GM12878 (cell line): ENCODE results near the gene RBSN. TPM values are rescaled to one million over a fixed set of nuclear protein-coding genes. Genes with fewer than 3 reads are reported as not detected.
A peak's percentile ranks its signal among the peaks of the same experiment; 100 is the strongest.

Source experiments
- ATF2 ChIP-seq: IDR thresholded peaks from 2 replicates; pipeline ENCODE4 v1.6.1; 2012; ENCODE audit warnings: low read length, inconsistent platforms
- CREM ChIP-seq: IDR thresholded peaks from 2 replicates; pipeline ENCODE4 v1.6.1; 2014; ENCODE audit warnings: antibody characterized with exemption, low read depth
- HSF1 ChIP-seq: fragments of 150-350 bp; IDR thresholded peaks from 2 replicates; pipeline ENCODE4 v1.6.1; 2014; ENCODE audit warnings: mild to moderate bottlenecking, low read depth, low read length
- PAX8 ChIP-seq: fragments of 450-650 bp; IDR thresholded peaks from 2 replicates; pipeline ENCODE4 v1.6.1; 2017; ENCODE audit warnings: mild to moderate bottlenecking, moderate library complexity
- PML ChIP-seq: IDR thresholded peaks from 2 replicates; pipeline ENCODE4 v1.6.1; 2012; ENCODE audit warnings: low read length, inconsistent platforms
- POLR2A ChIP-seq: IDR thresholded peaks from 2 replicates; pipeline ENCODE4 v1.6.1; 2011; ENCODE audit warnings: low read depth, mild to moderate bottlenecking, low read length
- SMAD5 ChIP-seq: IDR thresholded peaks from 2 replicates; pipeline ENCODE4 v1.6.1; 2016; ENCODE audit warnings: antibody characterized with exemption, low read depth
- SREBF1 ChIP-seq: IDR thresholded peaks from 2 replicates; pipeline ENCODE4 v1.6.1; 2012; ENCODE audit warnings: mild to moderate bottlenecking, low read length
- SUZ12 ChIP-seq: fragments of 200-600 bp; sonication (generic); IDR thresholded peaks from one replicate; pipeline ENCODE4 v1.6.1; 2018; ENCODE audit warnings: antibody characterized with exemption, mild to moderate bottlenecking; ENCODE audit not compliant: unreplicated experiment
- TARDBP ChIP-seq: IDR thresholded peaks from 2 replicates; pipeline ENCODE4 v1.6.1; 2016; ENCODE audit warnings: borderline replicate concordance
- TCF3 ChIP-seq: IDR thresholded peaks from 2 replicates; pipeline ENCODE4 v1.6.1; 2012; ENCODE audit warnings: low read depth, mild to moderate bottlenecking, low read length, borderline replicate concordance; ENCODE audit not compliant: insufficient read depth
- ZBED1 ChIP-seq: IDR thresholded peaks from 2 replicates; pipeline ENCODE4 v1.6.1; 2016; ENCODE audit warnings: borderline replicate concordance
- ZNF217 ChIP-seq: fragments of 450-650 bp; IDR thresholded peaks from 2 replicates; pipeline ENCODE4 v1.6.1; 2017; ENCODE audit warnings: antibody characterized with exemption, mild to moderate bottlenecking
- polyA plus RNA-seq, 11 experiments: library from polyadenylated mRNA; depleted of rRNA in 4 of 11; unstranded in 6 of 11; stranded (reverse) in 5 of 11; fragments of >200 nt; fragmentation: Nextera tagmentation in 4 of 11; fragmentation: Illumina TruSeq in 1 of 11; extraction: Ambion mirVana in 4 of 11; extraction: Trizol in 1 of 11; gene quantifications; 1 replicate in 1 of 11; 2 replicates in 10 of 11; pipeline versions ENCODE4 v1.2.1 to v1.2.3, GENCODE V29; 2011 to 2016; ENCODE audit warnings: inconsistent platforms in 2 of 11, missing spikeins in 2 of 11, low read depth in 1 of 11
- total RNA-seq, 4 experiments: library from RNA; depleted of rRNA in 3 of 4; stranded (reverse); fragments of >200 nt in 3 of 4; fragmentation: Illumina TruSeq in 1 of 4; extraction: Trizol in 1 of 4; gene quantifications; 2 replicates each; pipeline versions ENCODE4 v1.2.1 to v1.2.3, GENCODE V29; 2013 to 2021

The RBSN gene
- total and polyA plus RNA-seq, 10 of the 15 experiments (the other 5 are each of a cell fraction or from before 2014, with no cell fraction given) = 2.0 to 17.5 (median 10.5) TPM

GRCh38 chr3:15098503-15099363 is at the start of gene RBSN (continued):
- TF ChIP-seq ZNF217 = no peak
- no peak for TF ChIP-seq SREBF1
- TF ChIP-seq CREM = peak; percentile 95
- 0 out of 2 replicates have a peak, but pooled peaks have one; percentile 30 for TF ChIP-seq HSF1
- TF ChIP-seq TARDBP = peak; percentile 86
- no peak for TF ChIP-seq SMAD5
- no peak for TF ChIP-seq PAX8
- 0 out of 2 replicates have a peak, but pooled peaks have one; percentile 5 for TF ChIP-seq ATF2
- no peak for TF ChIP-seq SUZ12
- TF ChIP-seq TCF3 = peak; percentile 65; the same call in 1 of the 2 replicates
- peak; percentile 93 for TF ChIP-seq POLR2A
- 0 out of 2 replicates have a peak, but pooled peaks have one; percentile 22 for TF ChIP-seq ZBED1
- peak; percentile 89; the same call in 1 of the 2 replicates for TF ChIP-seq PML
- TF ChIP-seq, all 136 proteins: peak for 82
